ENCODE measurements around the gene KCNJ15. TPM values are rescaled to one million over a fixed set of nuclear protein-coding genes. Genes with fewer than 3 reads are reported as not detected.

The KCNJ15 gene
- total RNA-seq, 1 experiment from 2014 or later = not detected

- Histone ChIP-seq H3K27me3 (ENCODE audit: insufficient read depth, low read length) (peaks cover 4% of the 10 kb centered on the region; the same call in 1 of the 2 replicates), H3K27ac (ENCODE audit: low read depth, low read length) (no peak overlapping the region), H3K4me3 (replicated peaks in 1 of 2; ENCODE audit: low read depth in 1 of 2, low read length in 2 of 2) (no peak overlapping the region), H3K4me1 (ENCODE audit: control insufficient read depth in 1 of 2, insufficient read depth in 2 of 2, low read length in 2 of 2) (no peaks in the 10 kb centered on the region), H3K9ac (ENCODE audit: low read length) (no peak overlapping the region), H3K79me2 (ENCODE audit: insufficient read depth, low read length) (no peaks in the 10 kb centered on the region), H2AFZ (ENCODE audit: low read depth, low read length, poor library complexity, severe bottlenecking) (no peak overlapping the region), H4K20me1 (ENCODE audit: insufficient read depth) (no peaks in the 10 kb centered on the region), H3K4me2 (ENCODE audit: low read length) (no peak overlapping the region), H3K36me3 (ENCODE audit: control insufficient read depth in 1 of 2, insufficient read depth in 2 of 2, low read length in 2 of 2) (no peaks in the 10 kb centered on the region), H3K9me2 (ENCODE audit: insufficient read depth) (no peaks in the 10 kb centered on the region), H3K9me3 (ENCODE audit: control insufficient read depth in 1 of 2, insufficient read depth in 1 of 2, low read depth in 1 of 2, low read length in 2 of 2) (no peaks in the 10 kb centered on the region)
- ChIA-PET CTCF (interaction anchor here (2.1 kb wide), 1 partner anchor 9 kb away, joined by 6 read pairs; no protein-coding TSS in a partner anchor), RAD21 (ENCODE audit: low non-redundant PET in 1 of 2, low total read pairs in 2 of 2, uncharacterized antibody in 2 of 2, unreplicated experiment in 2 of 2) (no interaction called here), POLR2A (no interaction called here)
- ATAC-seq (no peak), DNase-seq (ENCODE audit: low read depth, low spot score) (no peak)
- no TSS peak for BruUV-seq (replicated peaks)
- intact Hi-C loops (cut with micrococcal nuclease) = no loop called here
- TF ChIP-seq, protein P1, sequence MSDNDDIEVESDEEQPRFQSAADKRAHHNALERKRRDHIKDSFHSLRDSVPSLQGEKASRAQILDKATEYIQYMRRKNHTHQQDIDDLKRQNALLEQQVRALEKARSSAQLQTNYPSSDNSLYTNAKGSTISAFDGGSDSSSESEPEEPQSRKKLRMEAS (IDR thresholded peaks at IDR 0.05) = no peak
- no peak for TF ChIP-seq RAD21 (IDR thresholded peaks at IDR 0.05; ENCODE audit: low read depth)
- no peak for TF ChIP-seq SP1 (IDR thresholded peaks at IDR 0.05; ENCODE audit: low read depth)
- TF ChIP-seq, protein P2, sequence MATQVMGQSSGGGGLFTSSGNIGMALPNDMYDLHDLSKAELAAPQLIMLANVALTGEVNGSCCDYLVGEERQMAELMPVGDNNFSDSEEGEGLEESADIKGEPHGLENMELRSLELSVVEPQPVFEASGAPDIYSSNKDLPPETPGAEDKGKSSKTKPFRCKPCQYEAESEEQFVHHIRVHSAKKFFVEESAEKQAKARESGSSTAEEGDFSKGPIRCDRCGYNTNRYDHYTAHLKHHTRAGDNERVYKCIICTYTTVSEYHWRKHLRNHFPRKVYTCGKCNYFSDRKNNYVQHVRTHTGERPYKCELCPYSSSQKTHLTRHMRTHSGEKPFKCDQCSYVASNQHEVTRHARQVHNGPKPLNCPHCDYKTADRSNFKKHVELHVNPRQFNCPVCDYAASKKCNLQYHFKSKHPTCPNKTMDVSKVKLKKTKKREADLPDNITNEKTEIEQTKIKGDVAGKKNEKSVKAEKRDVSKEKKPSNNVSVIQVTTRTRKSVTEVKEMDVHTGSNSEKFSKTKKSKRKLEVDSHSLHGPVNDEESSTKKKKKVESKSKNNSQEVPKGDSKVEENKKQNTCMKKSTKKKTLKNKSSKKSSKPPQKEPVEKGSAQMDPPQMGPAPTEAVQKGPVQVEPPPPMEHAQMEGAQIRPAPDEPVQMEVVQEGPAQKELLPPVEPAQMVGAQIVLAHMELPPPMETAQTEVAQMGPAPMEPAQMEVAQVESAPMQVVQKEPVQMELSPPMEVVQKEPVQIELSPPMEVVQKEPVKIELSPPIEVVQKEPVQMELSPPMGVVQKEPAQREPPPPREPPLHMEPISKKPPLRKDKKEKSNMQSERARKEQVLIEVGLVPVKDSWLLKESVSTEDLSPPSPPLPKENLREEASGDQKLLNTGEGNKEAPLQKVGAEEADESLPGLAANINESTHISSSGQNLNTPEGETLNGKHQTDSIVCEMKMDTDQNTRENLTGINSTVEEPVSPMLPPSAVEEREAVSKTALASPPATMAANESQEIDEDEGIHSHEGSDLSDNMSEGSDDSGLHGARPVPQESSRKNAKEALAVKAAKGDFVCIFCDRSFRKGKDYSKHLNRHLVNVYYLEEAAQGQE (IDR thresholded peaks at IDR 0.05; ENCODE audit: low read depth) = no peak
- TF ChIP-seq ATF3 (IDR thresholded peaks at IDR 0.05) = no peak
- no peak for TF ChIP-seq ZBTB33 (IDR thresholded peaks at IDR 0.05; ENCODE audit: extremely low read depth, insufficient replicate concordance, low read length)
- no peak for TF ChIP-seq POLR2AphosphoS5 (IDR thresholded peaks at IDR 0.05; ENCODE audit: low read depth, low read length)
Observed at GRCh38 chr21:38343691-38344090, 86.9 kb downstream of the KCNJ15 start.

All from HCT116 (cell line).